Liver (tissue), 9 donors: ENCODE results near the gene DCAF4. TPM values are rescaled to one million over a fixed set of nuclear protein-coding genes. Genes with fewer than 3 reads are reported as not detected.

Experiments
- DNase-seq: peaks from one replicate; pipeline ENCODE4 v3.0.0-alpha.2; 2017; ENCODE audit warnings: low spot score
- H3K27ac ChIP-seq, 2 donors: one replicate each; pipeline ENCODE4 v1.7.0; 2013; ENCODE audit warnings: inconsistent platforms in 2 of 2, low read length in 2 of 2, control low read depth in 1 of 2, low read depth in 1 of 2, mild to moderate bottlenecking in 1 of 2
- H3K27me3 ChIP-seq, 4 donors: one replicate each; pipeline versions ENCODE4 v1.6.1 to v1.7.0; 2013; ENCODE audit warnings: low read length in 3 of 4, inconsistent platforms in 1 of 4, mild to moderate bottlenecking in 1 of 4, moderate library complexity in 1 of 4; ENCODE audit not compliant: control insufficient read depth in 4 of 4, insufficient read depth in 4 of 4
- H3K36me3 ChIP-seq, 4 donors: one replicate each; pipeline versions ENCODE4 v1.6.1 to v1.7.0; 2013; ENCODE audit warnings: low read length in 3 of 4, mild to moderate bottlenecking in 3 of 4, low read depth in 1 of 4, moderate library complexity in 1 of 4; ENCODE audit not compliant: control insufficient read depth in 4 of 4, insufficient read depth in 3 of 4
- H3K4me1 ChIP-seq, 4 donors: one replicate each; pipeline versions ENCODE4 v1.6.1 to v1.7.0; 2013; ENCODE audit warnings: low read length in 3 of 4, mild to moderate bottlenecking in 3 of 4, moderate library complexity in 1 of 4; ENCODE audit not compliant: control insufficient read depth in 4 of 4, insufficient read depth in 4 of 4
- H3K4me3 ChIP-seq, 3 donors: one replicate each; pipeline versions ENCODE4 v1.6.1 to v1.7.0; 2013; ENCODE audit warnings: low read length in 3 of 3, control low read depth in 1 of 3, low read depth in 1 of 3, mild to moderate bottlenecking in 1 of 3
- H3K9ac ChIP-seq, 2 donors: one replicate each; pipeline ENCODE4 v1.7.0; 2013; ENCODE audit warnings: low read length in 2 of 2, mild to moderate bottlenecking in 2 of 2, moderate library complexity in 2 of 2, control low read depth in 1 of 2, low read depth in 1 of 2
- H3K9me3 ChIP-seq, 4 donors: one replicate each; pipeline versions ENCODE4 v1.6.1 to v1.7.0; 2013; ENCODE audit warnings: low read length in 3 of 4; ENCODE audit not compliant: control insufficient read depth in 4 of 4
- EGR1 ChIP-seq, 2 donors: IDR thresholded peaks; 2 replicates each; pipeline ENCODE4 v1.6.1; 2016 to 2018; ENCODE audit warnings: antibody characterized with exemption in 2 of 2, low read depth in 2 of 2
- FOXA1 ChIP-seq: IDR thresholded peaks from 2 replicates; pipeline ENCODE4 v1.6.1; 2016; ENCODE audit warnings: antibody characterized with exemption
- FOXA2 ChIP-seq: IDR thresholded peaks from 2 replicates; pipeline ENCODE4 v1.6.1; 2016; ENCODE audit warnings: antibody characterized with exemption
- GABPA ChIP-seq, 2 donors: IDR thresholded peaks in 1 of 2; conservative IDR thresholded peaks in 1 of 2; 2 replicates each; pipeline ENCODE4 v1.6.1; 2016; ENCODE audit warnings: antibody characterized with exemption in 2 of 2, mild to moderate bottlenecking in 1 of 2, moderate library complexity in 1 of 2
- HNF4A ChIP-seq, 2 donors: conservative IDR thresholded peaks; 2 replicates each; pipeline ENCODE4 v1.6.1; 2016; ENCODE audit warnings: antibody characterized with exemption in 2 of 2, mild to moderate bottlenecking in 2 of 2
- HNF4G ChIP-seq: IDR thresholded peaks from 2 replicates; pipeline ENCODE4 v1.6.1; 2016; ENCODE audit warnings: antibody characterized with exemption
- JUND ChIP-seq, 2 donors: IDR thresholded peaks; 2 replicates each; pipeline ENCODE4 v1.6.1; 2016; ENCODE audit warnings: antibody characterized with exemption in 2 of 2
- NR2F2 ChIP-seq: IDR thresholded peaks from 2 replicates; pipeline ENCODE4 v1.6.1; 2016; ENCODE audit warnings: antibody characterized with exemption
- RAD21 ChIP-seq, 2 donors: IDR thresholded peaks; 2 replicates each; pipeline ENCODE4 v1.6.1; 2016; ENCODE audit warnings: antibody characterized with exemption in 2 of 2, mild to moderate bottlenecking in 2 of 2
- RXRA ChIP-seq, 2 donors: IDR thresholded peaks; 2 replicates each; pipeline ENCODE4 v1.6.1; 2017 to 2018; ENCODE audit warnings: antibody characterized with exemption in 2 of 2, mild to moderate bottlenecking in 1 of 2
- SP1 ChIP-seq: IDR thresholded peaks from 2 replicates; pipeline ENCODE4 v1.6.1; 2018; ENCODE audit warnings: antibody characterized with exemption, mild to moderate bottlenecking
- TAF1 ChIP-seq: conservative IDR thresholded peaks from 2 replicates; pipeline ENCODE4 v1.6.1; 2016; ENCODE audit warnings: antibody characterized with exemption, mild to moderate bottlenecking
- YY1 ChIP-seq: IDR thresholded peaks from 2 replicates; pipeline ENCODE4 v1.6.1; 2016; ENCODE audit warnings: antibody characterized with exemption, mild to moderate bottlenecking
- WGBS: extraction: QIAGEN DNeasy Blood & Tissue Kit; methylation state at CpG from one replicate; pipeline ENCODE4 v1.1.7; 2013; 5-methylcytosine and 5-hydroxymethylcytosine counted together
- polyA plus RNA-seq, 2 donors: library from polyadenylated mRNA; stranded (reverse) in 1 of 2; unstranded in 1 of 2; fragments of 200-250 nt in 1 of 2; fragments of >200 nt in 1 of 2; fragmentation: Nextera tagmentation in 1 of 2; extraction: Ambion mirVana in 1 of 2; gene quantifications; one replicate each; pipeline versions ENCODE4 v1.2.1 to v1.2.3, GENCODE V29; 2013 to 2015
- total RNA-seq, 2 donors: library from RNA; depleted of rRNA; stranded (reverse); fragments of >200 nt; gene quantifications; one replicate each; pipeline ENCODE4 v1.2.3, GENCODE V29; 2014
- TF ChIP-seq, protein P1 (sequence below): IDR thresholded peaks from 2 replicates; pipeline ENCODE4 v1.6.1; 2016; ENCODE audit warnings: antibody characterized with exemption
- TF ChIP-seq, protein P2 (sequence below): IDR thresholded peaks from 2 replicates; pipeline ENCODE4 v1.6.1; 2016; ENCODE audit warnings: antibody characterized with exemption
- TF ChIP-seq, protein P3 (sequence below): IDR thresholded peaks from 2 replicates; pipeline ENCODE4 v1.6.1; 2016; ENCODE audit warnings: antibody characterized with exemption, mild to moderate bottlenecking
- TF ChIP-seq, protein P4 (sequence below): IDR thresholded peaks from 2 replicates; pipeline ENCODE4 v1.6.1; 2016; ENCODE audit warnings: antibody characterized with exemption
- TF ChIP-seq, protein P5 (sequence below): fragments of 150-350 bp; IDR thresholded peaks from 2 replicates; pipeline ENCODE4 v1.5.1; 2017; ENCODE audit warnings: improper control_type of control experiment, low read depth, low read length; ENCODE audit not compliant: missing input control
- donor health status: healthy.
- donor health status: healthy.
- donor health status: healthy.
- donor health status: healthy.
- donor health status: healthy.

DCAF4 gene
- total and polyA plus RNA-seq, 4 donors: 3.5 to 11.0 (median 6.1) TPM

DNA sequence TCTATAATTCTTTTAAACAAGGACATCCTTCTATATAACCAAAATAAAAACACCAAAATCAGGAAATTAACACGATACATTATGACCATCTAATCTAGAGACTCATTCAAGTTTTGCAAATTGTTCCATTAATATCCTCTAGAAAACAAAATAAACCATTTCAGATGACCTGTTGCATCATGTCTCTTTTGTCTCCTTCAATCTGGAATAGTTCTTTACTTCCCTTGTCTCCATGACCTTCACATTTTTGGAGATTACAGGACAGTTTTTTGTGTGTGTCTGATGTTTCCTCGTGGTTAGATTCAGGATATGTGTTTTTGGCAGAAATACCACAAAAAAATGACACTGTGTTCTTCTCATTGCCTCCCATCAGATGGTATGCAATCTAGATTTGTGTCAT, 12.5 kb upstream of the DCAF4 start:
- DNase-seq: no peak
- no peaks in the 10 kb centered on the region for H3K9me3 ChIP-seq
- H3K27me3 ChIP-seq: no peaks in the 10 kb centered on the region
- TF ChIP-seq EGR1 (IDR thresholded peaks at IDR 0.05; ENCODE audit: low read depth in 2 of 2) (no peak), JUND (IDR thresholded peaks at IDR 0.05) (no peak), HNF4G (no peak), RXRA (IDR thresholded peaks at IDR 0.05) (no peak), GABPA (IDR thresholded peaks at IDR 0.05 in 1 of 2, conservative IDR thresholded peaks at IDR 0.05 in 1 of 2) (no peak), TAF1 (no peak), YY1 (no peak), FOXA1 (no peak), HNF4A (conservative IDR thresholded peaks at IDR 0.05) (no peak), NR2F2 (no peak), RAD21 (IDR thresholded peaks at IDR 0.05) (no peak), FOXA2 (no peak)
- TF ChIP-seq, protein P1, sequence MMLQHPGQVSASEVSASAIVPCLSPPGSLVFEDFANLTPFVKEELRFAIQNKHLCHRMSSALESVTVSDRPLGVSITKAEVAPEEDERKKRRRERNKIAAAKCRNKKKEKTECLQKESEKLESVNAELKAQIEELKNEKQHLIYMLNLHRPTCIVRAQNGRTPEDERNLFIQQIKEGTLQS: no peak
- TF ChIP-seq, protein P2, sequence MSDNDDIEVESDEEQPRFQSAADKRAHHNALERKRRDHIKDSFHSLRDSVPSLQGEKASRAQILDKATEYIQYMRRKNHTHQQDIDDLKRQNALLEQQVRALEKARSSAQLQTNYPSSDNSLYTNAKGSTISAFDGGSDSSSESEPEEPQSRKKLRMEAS: no peak
- TF ChIP-seq, protein P3, sequence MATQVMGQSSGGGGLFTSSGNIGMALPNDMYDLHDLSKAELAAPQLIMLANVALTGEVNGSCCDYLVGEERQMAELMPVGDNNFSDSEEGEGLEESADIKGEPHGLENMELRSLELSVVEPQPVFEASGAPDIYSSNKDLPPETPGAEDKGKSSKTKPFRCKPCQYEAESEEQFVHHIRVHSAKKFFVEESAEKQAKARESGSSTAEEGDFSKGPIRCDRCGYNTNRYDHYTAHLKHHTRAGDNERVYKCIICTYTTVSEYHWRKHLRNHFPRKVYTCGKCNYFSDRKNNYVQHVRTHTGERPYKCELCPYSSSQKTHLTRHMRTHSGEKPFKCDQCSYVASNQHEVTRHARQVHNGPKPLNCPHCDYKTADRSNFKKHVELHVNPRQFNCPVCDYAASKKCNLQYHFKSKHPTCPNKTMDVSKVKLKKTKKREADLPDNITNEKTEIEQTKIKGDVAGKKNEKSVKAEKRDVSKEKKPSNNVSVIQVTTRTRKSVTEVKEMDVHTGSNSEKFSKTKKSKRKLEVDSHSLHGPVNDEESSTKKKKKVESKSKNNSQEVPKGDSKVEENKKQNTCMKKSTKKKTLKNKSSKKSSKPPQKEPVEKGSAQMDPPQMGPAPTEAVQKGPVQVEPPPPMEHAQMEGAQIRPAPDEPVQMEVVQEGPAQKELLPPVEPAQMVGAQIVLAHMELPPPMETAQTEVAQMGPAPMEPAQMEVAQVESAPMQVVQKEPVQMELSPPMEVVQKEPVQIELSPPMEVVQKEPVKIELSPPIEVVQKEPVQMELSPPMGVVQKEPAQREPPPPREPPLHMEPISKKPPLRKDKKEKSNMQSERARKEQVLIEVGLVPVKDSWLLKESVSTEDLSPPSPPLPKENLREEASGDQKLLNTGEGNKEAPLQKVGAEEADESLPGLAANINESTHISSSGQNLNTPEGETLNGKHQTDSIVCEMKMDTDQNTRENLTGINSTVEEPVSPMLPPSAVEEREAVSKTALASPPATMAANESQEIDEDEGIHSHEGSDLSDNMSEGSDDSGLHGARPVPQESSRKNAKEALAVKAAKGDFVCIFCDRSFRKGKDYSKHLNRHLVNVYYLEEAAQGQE: no peak
- WGBS: 46% methylated on average over 2 of the region's 2 CpGs
- H3K9ac ChIP-seq: no peak overlapping the region
- no peak overlapping the region for H3K4me3 ChIP-seq
- peaks cover 0 to 6% (median 3%) of the 10 kb centered on the region in 4 donors for H3K4me1 ChIP-seq
- H3K36me3 ChIP-seq: no peaks in the 10 kb centered on the region
- H3K27ac ChIP-seq: no peak overlapping the region

DNA sequence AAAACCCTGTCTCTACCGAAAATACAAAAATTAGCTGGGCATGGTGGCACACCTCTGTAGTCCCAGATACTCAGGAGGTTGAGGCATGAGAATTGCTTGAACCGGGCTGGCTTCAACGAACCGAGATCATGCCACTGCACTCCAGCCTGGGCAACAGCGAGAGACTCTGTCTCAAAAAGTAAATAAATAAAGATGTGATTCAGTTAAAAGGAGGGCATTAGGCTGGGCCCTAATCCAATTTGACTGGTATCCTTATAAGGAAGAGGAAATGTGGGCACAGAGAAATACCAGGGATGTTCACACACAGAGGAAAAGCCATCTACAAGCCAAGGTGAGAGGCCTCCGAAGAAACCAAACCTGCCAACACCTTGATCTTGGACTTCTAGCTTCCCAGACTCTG, 10.1 kb upstream of the DCAF4 start:
- Histone ChIP-seq H3K36me3 (no peaks in the 10 kb centered on the region), H3K27me3 (no peaks in the 10 kb centered on the region), H3K4me3 (no peak overlapping the region), H3K27ac (no peak overlapping the region), H3K4me1 (no peaks in the 10 kb centered on the region), H3K9ac (no peak overlapping the region), H3K9me3 (no peaks in the 10 kb centered on the region)
- DNase-seq: no peak
- WGBS: 59% methylated on average over 6 of the region's 6 CpGs
- no peak for TF ChIP-seq YY1
- TF ChIP-seq FOXA1: no peak
- TF ChIP-seq, protein P4, sequence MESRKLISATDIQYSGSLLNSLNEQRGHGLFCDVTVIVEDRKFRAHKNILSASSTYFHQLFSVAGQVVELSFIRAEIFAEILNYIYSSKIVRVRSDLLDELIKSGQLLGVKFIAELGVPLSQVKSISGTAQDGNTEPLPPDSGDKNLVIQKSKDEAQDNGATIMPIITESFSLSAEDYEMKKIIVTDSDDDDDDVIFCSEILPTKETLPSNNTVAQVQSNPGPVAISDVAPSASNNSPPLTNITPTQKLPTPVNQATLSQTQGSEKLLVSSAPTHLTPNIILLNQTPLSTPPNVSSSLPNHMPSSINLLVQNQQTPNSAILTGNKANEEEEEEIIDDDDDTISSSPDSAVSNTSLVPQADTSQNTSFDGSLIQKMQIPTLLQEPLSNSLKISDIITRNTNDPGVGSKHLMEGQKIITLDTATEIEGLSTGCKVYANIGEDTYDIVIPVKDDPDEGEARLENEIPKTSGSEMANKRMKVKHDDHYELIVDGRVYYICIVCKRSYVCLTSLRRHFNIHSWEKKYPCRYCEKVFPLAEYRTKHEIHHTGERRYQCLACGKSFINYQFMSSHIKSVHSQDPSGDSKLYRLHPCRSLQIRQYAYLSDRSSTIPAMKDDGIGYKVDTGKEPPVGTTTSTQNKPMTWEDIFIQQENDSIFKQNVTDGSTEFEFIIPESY: no peak
- TF ChIP-seq TAF1: no peak
- TF ChIP-seq, protein P2: no peak
- TF ChIP-seq, protein P5, sequence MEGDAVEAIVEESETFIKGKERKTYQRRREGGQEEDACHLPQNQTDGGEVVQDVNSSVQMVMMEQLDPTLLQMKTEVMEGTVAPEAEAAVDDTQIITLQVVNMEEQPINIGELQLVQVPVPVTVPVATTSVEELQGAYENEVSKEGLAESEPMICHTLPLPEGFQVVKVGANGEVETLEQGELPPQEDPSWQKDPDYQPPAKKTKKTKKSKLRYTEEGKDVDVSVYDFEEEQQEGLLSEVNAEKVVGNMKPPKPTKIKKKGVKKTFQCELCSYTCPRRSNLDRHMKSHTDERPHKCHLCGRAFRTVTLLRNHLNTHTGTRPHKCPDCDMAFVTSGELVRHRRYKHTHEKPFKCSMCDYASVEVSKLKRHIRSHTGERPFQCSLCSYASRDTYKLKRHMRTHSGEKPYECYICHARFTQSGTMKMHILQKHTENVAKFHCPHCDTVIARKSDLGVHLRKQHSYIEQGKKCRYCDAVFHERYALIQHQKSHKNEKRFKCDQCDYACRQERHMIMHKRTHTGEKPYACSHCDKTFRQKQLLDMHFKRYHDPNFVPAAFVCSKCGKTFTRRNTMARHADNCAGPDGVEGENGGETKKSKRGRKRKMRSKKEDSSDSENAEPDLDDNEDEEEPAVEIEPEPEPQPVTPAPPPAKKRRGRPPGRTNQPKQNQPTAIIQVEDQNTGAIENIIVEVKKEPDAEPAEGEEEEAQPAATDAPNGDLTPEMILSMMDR: no peak
- no peak for TF ChIP-seq RXRA (IDR thresholded peaks at IDR 0.05)
- no peak for TF ChIP-seq GABPA (IDR thresholded peaks at IDR 0.05 in 1 of 2, conservative IDR thresholded peaks at IDR 0.05 in 1 of 2)
- no peak for TF ChIP-seq RAD21 (IDR thresholded peaks at IDR 0.05)
- TF ChIP-seq, protein P1: no peak
- TF ChIP-seq NR2F2: no peak
- TF ChIP-seq, protein P3: no peak
- TF ChIP-seq SP1: no peak
- no peak for TF ChIP-seq EGR1 (IDR thresholded peaks at IDR 0.05; ENCODE audit: low read depth in 2 of 2)
- no peak for TF ChIP-seq HNF4A (conservative IDR thresholded peaks at IDR 0.05)
- TF ChIP-seq FOXA2: no peak
